Lower lobe of right lung (tissue), 2 donors: Measurements from ENCODE around the gene TPX2. TPM values are rescaled to one million over a fixed set of nuclear protein-coding genes. Genes with fewer than 3 reads are reported as not detected.

Experiments used
- ATAC-seq, 2 donors: fragments of 200-7000 bp; cut with Tn5 transposase; one replicate each; pipeline ENCODE4 v1.9.1; 2020 to 2022; ENCODE audit warnings: mild to moderate bottlenecking in 2 of 2, moderate library complexity in 2 of 2
- DNase-seq: peaks from one replicate; pipeline ENCODE4 v3.0.0-alpha.2; 2020
- H3K27ac ChIP-seq: fragments of 200-600 bp; one replicate; pipeline ENCODE4 v1.8.0; 2022
- H3K27me3 ChIP-seq: fragments of 200-600 bp; one replicate; pipeline ENCODE4 v1.8.0; 2022; ENCODE audit warnings: low read depth
- H3K36me3 ChIP-seq: fragments of 200-600 bp; one replicate; pipeline ENCODE4 v1.8.0; 2022; ENCODE audit warnings: mild to moderate bottlenecking
- H3K4me1 ChIP-seq: fragments of 200-600 bp; one replicate; pipeline ENCODE4 v1.8.0; 2022
- H3K4me3 ChIP-seq: fragments of 200-600 bp; one replicate; pipeline ENCODE4 v1.8.0; 2022; ENCODE audit warnings: mild to moderate bottlenecking
- H3K9me3 ChIP-seq: fragments of 200-600 bp; one replicate; pipeline ENCODE4 v1.8.0; 2022
- intact Hi-C: fragments of 100-400 bp; cut with DNase I; formaldehyde crosslinking; loops from one replicate; pipeline ENCODE4 v1.11.0; 2022
- total RNA-seq: library from RNA; stranded (reverse); fragmentation: NEBNext Ultra II Directional; extraction: Animal tissue kit (Norgen Biotek cat#: 25700); gene quantifications from one replicate; pipeline ENCODE4 v1.2.1, GENCODE V29; 2021
- TF ChIP-seq, protein P1 (sequence below): fragments of 200-600 bp; IDR thresholded peaks from one replicate; pipeline ENCODE4 v1.8.0; 2022; ENCODE audit warnings: antibody characterized with exemption, mild to moderate bottlenecking
- donor health status: DM: no; HTN: yes; CAD: no; lungs with severe emphysema.

The TPX2 gene
- total RNA-seq, 1 donor from 2014 or later, result 1.9 TPM

DNA sequence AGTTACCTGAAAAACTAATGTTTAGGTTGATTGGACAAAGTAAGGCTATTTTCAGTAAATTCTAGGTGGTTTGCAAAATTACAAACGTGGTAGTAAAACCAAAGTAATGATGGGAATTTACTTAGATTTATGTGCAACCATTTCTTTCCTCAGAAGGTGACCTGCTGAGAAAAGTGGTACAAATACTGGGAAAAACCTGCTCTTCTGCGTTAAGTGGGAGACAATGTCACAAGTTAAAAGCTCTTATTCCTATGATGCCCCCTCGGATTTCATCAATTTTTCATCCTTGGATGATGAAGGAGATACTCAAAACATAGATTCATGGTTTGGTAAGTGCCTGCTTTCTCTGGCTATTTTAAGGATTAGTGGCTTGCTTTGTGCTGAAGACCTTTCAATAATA, 18.2 kb downstream of the TPX2 start:
- ATAC-seq (no peak), DNase-seq (no peak)
- intact Hi-C loops, result no loop called here
- H3K27me3 ChIP-seq, result no peaks in the 10 kb centered on the region
- H3K27ac ChIP-seq, result no peak overlapping the region
- no peaks in the 10 kb centered on the region for H3K4me1 ChIP-seq
- H3K4me3 ChIP-seq, result no peak overlapping the region
- TF ChIP-seq, protein P1, sequence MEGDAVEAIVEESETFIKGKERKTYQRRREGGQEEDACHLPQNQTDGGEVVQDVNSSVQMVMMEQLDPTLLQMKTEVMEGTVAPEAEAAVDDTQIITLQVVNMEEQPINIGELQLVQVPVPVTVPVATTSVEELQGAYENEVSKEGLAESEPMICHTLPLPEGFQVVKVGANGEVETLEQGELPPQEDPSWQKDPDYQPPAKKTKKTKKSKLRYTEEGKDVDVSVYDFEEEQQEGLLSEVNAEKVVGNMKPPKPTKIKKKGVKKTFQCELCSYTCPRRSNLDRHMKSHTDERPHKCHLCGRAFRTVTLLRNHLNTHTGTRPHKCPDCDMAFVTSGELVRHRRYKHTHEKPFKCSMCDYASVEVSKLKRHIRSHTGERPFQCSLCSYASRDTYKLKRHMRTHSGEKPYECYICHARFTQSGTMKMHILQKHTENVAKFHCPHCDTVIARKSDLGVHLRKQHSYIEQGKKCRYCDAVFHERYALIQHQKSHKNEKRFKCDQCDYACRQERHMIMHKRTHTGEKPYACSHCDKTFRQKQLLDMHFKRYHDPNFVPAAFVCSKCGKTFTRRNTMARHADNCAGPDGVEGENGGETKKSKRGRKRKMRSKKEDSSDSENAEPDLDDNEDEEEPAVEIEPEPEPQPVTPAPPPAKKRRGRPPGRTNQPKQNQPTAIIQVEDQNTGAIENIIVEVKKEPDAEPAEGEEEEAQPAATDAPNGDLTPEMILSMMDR, result no peak
- H3K9me3 ChIP-seq, result no peaks in the 10 kb centered on the region
- no peaks in the 10 kb centered on the region for H3K36me3 ChIP-seq

DNA sequence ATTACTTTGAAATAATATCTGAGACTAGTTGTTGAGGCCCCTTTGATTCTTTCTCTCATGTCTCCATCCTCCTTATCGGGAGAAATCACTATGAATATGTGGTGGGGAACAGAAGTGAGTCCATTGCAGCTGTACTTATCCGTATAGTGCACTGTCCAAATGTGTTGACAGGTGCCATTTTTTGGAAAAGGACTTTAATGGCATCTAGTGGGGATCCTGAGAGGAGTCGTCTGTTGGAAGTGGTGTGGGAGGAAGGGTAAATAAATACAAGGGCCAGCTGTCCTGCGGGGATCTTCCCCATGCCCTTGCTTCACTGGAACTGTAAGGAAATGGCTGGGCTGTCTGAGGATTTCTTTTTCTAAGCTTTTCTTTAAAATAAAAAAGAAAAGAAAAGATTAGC, 19.4 kb downstream of the TPX2 start:
- TF ChIP-seq, protein P1, result no peak
- no peak overlapping the region for H3K27ac ChIP-seq
- no peaks in the 10 kb centered on the region for H3K36me3 ChIP-seq
- H3K9me3 ChIP-seq, result no peaks in the 10 kb centered on the region
- ATAC-seq (no peak), DNase-seq (no peak)
- H3K4me1 ChIP-seq, result no peaks in the 10 kb centered on the region
- intact Hi-C loops, result no loop called here
- H3K27me3 ChIP-seq, result no peaks in the 10 kb centered on the region
- H3K4me3 ChIP-seq, result no peak overlapping the region

DNA sequence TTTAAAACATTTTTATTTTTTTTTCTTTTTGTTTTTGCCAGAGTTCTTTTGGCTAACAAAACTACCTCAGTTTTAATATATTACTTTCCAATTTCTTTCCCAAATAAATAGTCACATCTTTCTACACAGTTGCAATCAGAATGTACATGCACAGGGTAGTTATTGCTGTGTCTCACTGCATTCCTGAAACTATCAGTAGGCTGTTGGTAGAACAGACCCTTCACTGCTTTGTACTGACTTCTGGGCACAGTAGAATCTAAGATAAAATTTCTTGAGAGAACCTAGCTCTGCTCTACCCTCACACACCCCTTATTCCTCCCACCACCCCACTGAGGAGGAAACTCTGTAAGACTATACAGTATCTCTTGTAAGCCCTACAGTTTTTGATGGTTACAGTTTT, 19.9 kb downstream of the TPX2 start:
- intact Hi-C loops, result no loop called here
- no peak for ATAC-seq
- Histone ChIP-seq H3K9me3 (no peaks in the 10 kb centered on the region), H3K4me3 (no peak overlapping the region), H3K4me1 (no peaks in the 10 kb centered on the region), H3K27me3 (no peaks in the 10 kb centered on the region), H3K27ac (no peak overlapping the region), H3K36me3 (no peaks in the 10 kb centered on the region)
- TF ChIP-seq, protein P1, result no peak
- DNase-seq, result no peak

DNA sequence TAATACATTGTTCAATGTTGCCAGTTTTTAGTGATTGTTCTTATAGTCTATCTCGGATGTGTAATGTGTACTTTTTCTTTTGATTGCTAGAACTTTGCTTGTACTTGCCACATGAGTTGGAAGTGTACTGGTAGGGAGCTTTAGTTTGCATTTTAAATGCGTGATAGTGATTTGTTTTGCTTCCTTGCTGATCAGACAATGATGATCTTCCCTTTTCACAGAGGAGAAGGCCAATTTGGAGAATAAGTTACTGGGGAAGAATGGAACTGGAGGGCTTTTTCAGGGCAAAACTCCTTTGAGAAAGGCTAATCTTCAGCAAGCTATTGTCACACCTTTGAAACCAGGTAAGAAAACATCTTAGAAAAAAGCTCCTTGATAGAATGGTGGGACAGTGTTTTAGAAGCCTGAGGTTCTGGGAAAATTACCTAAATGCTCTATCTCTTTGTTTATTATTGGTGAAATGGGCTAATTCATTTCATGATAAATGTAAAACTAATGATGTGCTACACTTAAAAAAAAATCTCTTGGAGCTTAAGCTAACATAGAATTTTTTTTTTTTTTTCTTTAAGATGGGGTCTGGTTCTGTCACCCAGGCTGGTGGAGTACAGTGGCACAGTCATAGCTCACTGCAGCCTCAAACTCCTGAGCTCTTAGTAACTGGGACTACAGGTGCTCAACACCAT, 20.9 kb downstream of the TPX2 start:
- ATAC-seq, result no peak
- intact Hi-C loops, result no loop called here

DNA sequence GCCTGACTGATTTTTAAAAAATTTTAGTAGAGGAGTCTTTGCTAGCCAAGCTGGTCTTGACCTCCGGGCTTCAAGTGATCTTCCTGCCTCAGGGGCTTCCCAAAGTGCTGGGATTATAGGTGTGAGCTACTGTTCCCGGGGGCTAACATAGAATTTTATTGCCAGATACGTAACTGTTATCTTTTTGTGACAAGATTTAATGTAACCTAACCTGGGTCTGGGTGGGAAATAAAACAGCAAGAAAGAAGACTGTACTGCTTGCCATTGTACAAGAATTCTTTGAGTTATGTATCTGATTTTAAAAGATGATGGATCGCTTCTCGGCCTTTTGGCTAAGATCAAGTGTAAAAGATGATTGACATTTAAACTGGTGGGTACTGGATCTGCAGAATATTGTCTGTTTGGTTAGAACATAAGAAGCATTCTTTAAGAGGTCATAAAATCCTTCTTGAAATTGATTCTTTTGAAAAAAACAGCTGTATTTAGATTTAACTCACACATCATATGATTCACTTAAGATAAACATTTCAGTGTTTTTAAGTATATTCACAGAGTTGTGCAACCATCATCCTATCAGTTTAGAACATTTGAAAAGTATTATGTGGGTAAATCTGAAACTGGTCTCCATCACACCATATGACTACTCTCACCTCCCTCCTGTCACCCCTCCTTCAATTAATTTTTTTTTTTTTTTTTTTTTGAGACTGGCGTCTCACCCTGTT, 21.6 kb downstream of the TPX2 start:
- H3K27ac ChIP-seq, result no peak overlapping the region
- no peaks in the 10 kb centered on the region for H3K36me3 ChIP-seq
- no peak for ATAC-seq
- H3K4me1 ChIP-seq, result no peaks in the 10 kb centered on the region
- DNase-seq, result no peak
- TF ChIP-seq, protein P1, result no peak
- no peaks in the 10 kb centered on the region for H3K9me3 ChIP-seq
- H3K27me3 ChIP-seq, result no peaks in the 10 kb centered on the region
- no peak overlapping the region for H3K4me3 ChIP-seq
- intact Hi-C loops, result no loop called here

More for the DNA sequence above, 20.9 kb downstream of the TPX2 start:
- Histone ChIP-seq H3K4me3 (no peak overlapping the region), H3K36me3 (no peaks in the 10 kb centered on the region), H3K4me1 (no peaks in the 10 kb centered on the region), H3K27me3 (no peaks in the 10 kb centered on the region), H3K9me3 (no peaks in the 10 kb centered on the region), H3K27ac (no peak overlapping the region)
- DNase-seq, result no peak
- TF ChIP-seq, protein P1, result no peak
